Measurements from ENCODE around the gene KLHDC8A.

The KLHDC8A gene

DNA sequence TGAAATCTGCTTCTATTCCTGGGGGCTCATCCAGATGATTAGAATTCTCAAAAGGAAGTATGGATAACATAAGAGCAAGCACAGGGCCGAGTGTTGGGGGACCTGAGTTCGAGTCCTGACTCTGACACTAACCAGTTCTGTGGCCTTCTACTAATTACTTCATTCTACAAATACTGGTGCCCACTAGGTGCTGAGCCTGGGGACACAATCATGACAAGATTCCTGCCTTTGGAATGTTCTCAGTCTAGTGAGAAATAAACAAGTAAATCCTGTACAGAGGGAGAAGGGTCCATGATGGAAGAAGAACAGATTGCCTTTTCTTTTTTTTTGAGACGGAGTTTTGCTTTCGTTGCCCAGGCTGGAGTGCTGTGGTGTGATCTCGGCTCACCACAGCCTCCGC, 32.9 kb downstream of the KLHDC8A start:
- Histone ChIP-seq H2AK5ac (ENCODE audit: low read length) (no peak overlapping the region), H3K27ac (ENCODE audit: low read depth, low read length) (no peak overlapping the region), H2BK5ac (ENCODE audit: low read length) (no peak overlapping the region), H3K36me3 (ENCODE audit: control insufficient read depth, insufficient read depth, low read length) (no peaks in the 10 kb centered on the region), H4K5ac (ENCODE audit: low read length) (no peak overlapping the region), H2BK120ac (ENCODE audit: low read depth, low read length) (no peak overlapping the region), H3K18ac (ENCODE audit: low read length) (no peak overlapping the region), H3K23ac (ENCODE audit: low read length) (no peak overlapping the region), H3K9ac (ENCODE audit: low read length) (no peak overlapping the region), H3K4me1 (ENCODE audit: control insufficient read depth, low read depth, low read length) (peaks cover 14% of the 10 kb centered on the region), H3K4me3 (ENCODE audit: low read length) (no peak overlapping the region), H3K27me3 (ENCODE audit: insufficient read depth, low read length, poor library complexity) (no peaks in the 10 kb centered on the region), H2BK15ac (replicated peaks; ENCODE audit: low read depth) (no peak overlapping the region), H3K79me1 (ENCODE audit: low read length) (peaks cover 5% of the 10 kb centered on the region), H3K79me2 (ENCODE audit: control insufficient read depth, insufficient read depth, low read length) (peaks cover 25% of the 10 kb centered on the region), H3K56ac (ENCODE audit: low read length) (no peak overlapping the region), H3K4me2 (ENCODE audit: low read length) (no peak overlapping the region), H3K4ac (ENCODE audit: low read depth, low read length) (no peak overlapping the region), H4K8ac (ENCODE audit: low read depth, low read length) (no peak overlapping the region)
- WGBS (ENCODE audit: extremely low coverage, insufficient coverage, low lambda C conversion rate), result no CpG with 5 or more reads among the region's 6 CpGs
- no peak for DNase-seq

DNA sequence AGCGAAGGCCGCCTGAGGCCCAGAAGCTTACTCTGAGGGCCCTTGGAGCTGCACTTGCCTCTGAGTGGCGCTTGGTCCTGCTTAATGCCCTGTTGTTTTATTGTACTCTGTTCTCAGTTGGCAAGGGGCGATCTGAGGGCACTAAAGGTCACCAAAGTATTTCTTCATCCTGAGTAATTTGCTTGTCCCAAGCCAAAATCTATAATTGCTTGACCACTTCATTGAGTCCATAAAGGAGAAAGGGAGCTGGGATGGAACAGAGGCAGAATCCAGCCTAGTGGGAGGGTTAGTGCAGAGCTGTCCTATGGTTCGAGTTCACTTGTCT, 34.8 kb downstream of the KLHDC8A start:
- Histone ChIP-seq H3K36me3 (ENCODE audit: control insufficient read depth, insufficient read depth, low read length) (no peaks in the 10 kb centered on the region), H3K18ac (ENCODE audit: low read length) (no peak overlapping the region), H2BK120ac (ENCODE audit: low read depth, low read length) (no peak overlapping the region), H3K23ac (ENCODE audit: low read length) (no peak overlapping the region), H4K5ac (ENCODE audit: low read length) (no peak overlapping the region), H2BK5ac (ENCODE audit: low read length) (no peak overlapping the region), H3K27ac (ENCODE audit: low read depth, low read length) (no peak overlapping the region), H2BK15ac (replicated peaks; ENCODE audit: low read depth) (no peak overlapping the region), H3K4me2 (ENCODE audit: low read length) (no peak overlapping the region), H3K4me1 (ENCODE audit: control insufficient read depth, low read depth, low read length) (peaks cover 20% of the 10 kb centered on the region), H3K9ac (ENCODE audit: low read length) (peak overlapping the region; percentile 30), H3K79me1 (ENCODE audit: low read length) (peaks cover 6% of the 10 kb centered on the region), H4K8ac (ENCODE audit: low read depth, low read length) (no peak overlapping the region), H3K4me3 (ENCODE audit: low read length) (no peak overlapping the region), H3K56ac (ENCODE audit: low read length) (peak overlapping the region; percentile 63), H3K27me3 (ENCODE audit: insufficient read depth, low read length, poor library complexity) (no peaks in the 10 kb centered on the region), H3K4ac (ENCODE audit: low read depth, low read length) (no peak overlapping the region), H3K79me2 (ENCODE audit: control insufficient read depth, insufficient read depth, low read length) (peaks cover 44% of the 10 kb centered on the region), H2AK5ac (ENCODE audit: low read length) (no peak overlapping the region)
- WGBS (ENCODE audit: extremely low coverage, insufficient coverage, low lambda C conversion rate), result no CpG with 5 or more reads among the region's 5 CpGs
- DNase-seq, result no peak

DNA sequence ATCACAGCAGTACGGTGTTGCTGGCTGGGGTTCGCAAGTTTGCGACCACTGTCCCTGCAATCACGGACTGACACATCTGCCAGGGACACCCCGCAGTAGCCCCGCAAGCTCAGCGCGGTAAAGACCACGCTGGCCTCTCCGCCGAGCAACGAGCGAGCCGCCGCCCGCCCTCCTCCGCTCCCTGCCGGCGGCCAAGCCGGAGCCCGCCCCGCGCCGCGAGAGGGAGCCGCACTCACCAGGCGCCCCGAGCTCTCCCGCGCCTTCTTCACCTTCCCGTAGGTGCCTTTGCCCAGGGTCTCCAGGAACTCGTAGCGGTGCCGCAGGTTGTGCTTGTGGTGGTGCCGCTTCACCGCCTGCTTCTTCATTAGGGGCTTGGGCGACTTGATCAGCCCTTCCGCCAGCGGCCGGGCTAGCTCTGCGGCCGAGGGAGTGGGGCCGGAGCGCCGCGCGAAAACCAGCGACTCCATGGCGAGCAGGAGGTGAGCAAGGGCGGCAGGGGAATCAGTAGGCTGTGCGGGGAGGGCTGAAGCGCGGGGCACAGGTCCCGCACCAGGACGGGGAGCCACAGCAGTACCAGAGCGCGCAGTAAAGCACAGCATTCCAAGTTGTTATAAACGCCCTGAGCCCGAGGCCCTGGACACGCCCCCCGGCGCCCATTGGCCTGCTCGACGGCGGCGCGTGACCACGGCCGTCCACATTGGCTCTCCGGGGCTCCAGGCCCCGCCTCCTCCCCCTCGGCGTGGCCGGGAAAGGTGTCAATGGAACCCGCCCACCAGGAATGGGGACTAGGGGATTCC, 35.4 kb downstream of the KLHDC8A start, which contains the start of gene NUAK2:
Gene NUAK2, minus strand, starts transcription at position 584 of the 797 bp plus-strand sequence. Its CDS starts 117 bp downstream, at position 467.
- peaks cover 49% of the 10 kb centered on the region for H3K79me2 ChIP-seq (ENCODE audit: control insufficient read depth, insufficient read depth, low read length)
- peaks cover 20% of the 10 kb centered on the region for H3K4me1 ChIP-seq (ENCODE audit: control insufficient read depth, low read depth, low read length)
- peak within 1 kb of the TSS; percentile 91 for H3K56ac ChIP-seq (ENCODE audit: low read length)
- peak within 1 kb of the TSS; percentile 95 for H3K4me2 ChIP-seq (ENCODE audit: low read length)
- no peak within 1 kb of the TSS for H2AK5ac ChIP-seq (ENCODE audit: low read length)
- no peak within 1 kb of the TSS for H4K8ac ChIP-seq (ENCODE audit: low read depth, low read length)
- peak within 1 kb of the TSS; percentile 90 for H3K9ac ChIP-seq (ENCODE audit: low read length)
- no peaks in the 10 kb centered on the region for H3K27me3 ChIP-seq (ENCODE audit: insufficient read depth, low read length, poor library complexity)
- peak within 1 kb of the TSS; percentile 43 for H3K18ac ChIP-seq (ENCODE audit: low read length)
- H3K36me3 ChIP-seq (ENCODE audit: control insufficient read depth, insufficient read depth, low read length), result no peaks in the 10 kb centered on the region
- no peak within 1 kb of the TSS for H2BK5ac ChIP-seq (ENCODE audit: low read length)
- peak within 1 kb of the TSS; percentile 18 for H3K27ac ChIP-seq (ENCODE audit: low read depth, low read length)
- H2BK120ac ChIP-seq (ENCODE audit: low read depth, low read length), result no peak within 1 kb of the TSS
- H3K79me1 ChIP-seq (ENCODE audit: low read length), result peaks cover 6% of the 10 kb centered on the region
- WGBS (ENCODE audit: extremely low coverage, insufficient coverage, low lambda C conversion rate), result no CpG with 5 or more reads among the region's 75 CpGs
- peak; percentile 99 for DNase-seq
- H3K4ac ChIP-seq (ENCODE audit: low read depth, low read length), result no peak within 1 kb of the TSS
- no peak within 1 kb of the TSS for H2BK15ac ChIP-seq (replicated peaks; ENCODE audit: low read depth)
- H3K4me3 ChIP-seq (ENCODE audit: low read length), result peak within 1 kb of the TSS; percentile 87
- H3K23ac ChIP-seq (ENCODE audit: low read length), result peak within 1 kb of the TSS; percentile 11
- no peak within 1 kb of the TSS for H4K5ac ChIP-seq (ENCODE audit: low read length)

DNA sequence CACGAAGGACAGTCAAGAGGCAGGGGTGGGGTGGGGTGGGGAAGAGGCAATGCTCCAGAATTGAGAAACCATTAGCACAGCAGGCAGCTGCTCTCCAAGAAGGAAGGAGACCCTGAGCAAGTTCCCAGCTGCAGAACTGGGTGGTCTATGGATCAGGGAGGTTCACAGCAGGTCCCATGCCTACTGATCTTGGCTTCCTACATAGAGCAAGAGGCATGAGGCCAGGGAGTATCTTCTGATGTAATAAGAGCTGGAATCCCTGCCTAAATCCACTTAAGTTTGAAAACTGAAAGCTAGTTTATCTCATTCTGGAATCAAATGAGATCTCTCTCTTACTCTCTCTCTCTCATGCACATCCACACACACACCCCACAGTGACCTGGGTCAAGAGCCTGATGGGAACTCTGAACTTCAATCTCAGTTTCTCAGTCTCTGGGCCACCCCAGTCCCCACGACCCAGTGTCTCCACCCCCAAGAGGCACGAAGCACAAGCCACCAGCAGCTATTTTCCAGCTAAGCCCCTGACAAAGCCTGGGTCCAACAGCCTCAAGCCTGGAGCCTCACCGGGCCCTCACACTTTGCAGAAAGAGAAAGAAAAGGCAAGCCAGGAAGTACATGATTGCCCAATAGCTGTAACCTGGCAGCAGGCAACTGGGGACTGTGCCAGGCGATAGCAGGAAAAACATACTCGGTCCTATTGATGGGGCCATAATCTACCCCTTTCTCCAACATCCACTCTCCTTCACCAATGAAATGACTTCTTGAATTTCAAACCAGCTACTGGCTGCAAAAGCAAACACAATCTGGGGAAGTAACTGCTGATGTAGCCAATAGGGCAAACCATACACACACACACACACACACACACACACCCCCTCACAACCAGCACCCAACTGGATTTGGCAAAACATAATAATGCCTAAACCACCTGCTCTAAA, 37.4 kb downstream of the KLHDC8A start:
- Histone ChIP-seq H3K4me3 (ENCODE audit: low read length) (no peak overlapping the region), H3K9ac (ENCODE audit: low read length) (peak overlapping the region; percentile 9), H3K27ac (ENCODE audit: low read depth, low read length) (peak overlapping the region; percentile 3), H3K23ac (ENCODE audit: low read length) (no peak overlapping the region), H3K79me1 (ENCODE audit: low read length) (peaks cover 6% of the 10 kb centered on the region), H3K4me2 (ENCODE audit: low read length) (no peak overlapping the region), H3K4ac (ENCODE audit: low read depth, low read length) (no peak overlapping the region), H3K36me3 (ENCODE audit: control insufficient read depth, insufficient read depth, low read length) (no peaks in the 10 kb centered on the region), H2BK120ac (ENCODE audit: low read depth, low read length) (no peak overlapping the region), H2BK15ac (replicated peaks; ENCODE audit: low read depth) (no peak overlapping the region), H4K8ac (ENCODE audit: low read depth, low read length) (no peak overlapping the region), H3K27me3 (ENCODE audit: insufficient read depth, low read length, poor library complexity) (no peaks in the 10 kb centered on the region), H3K4me1 (ENCODE audit: control insufficient read depth, low read depth, low read length) (peaks cover 13% of the 10 kb centered on the region), H2BK5ac (ENCODE audit: low read length) (no peak overlapping the region), H3K79me2 (ENCODE audit: control insufficient read depth, insufficient read depth, low read length) (peaks cover 67% of the 10 kb centered on the region), H4K5ac (ENCODE audit: low read length) (no peak overlapping the region), H2AK5ac (ENCODE audit: low read length) (no peak overlapping the region), H3K56ac (ENCODE audit: low read length) (peak overlapping the region; percentile 52), H3K18ac (ENCODE audit: low read length) (no peak overlapping the region)
- no peak for DNase-seq
- no CpG with 5 or more reads among the region's 6 CpGs for WGBS (ENCODE audit: extremely low coverage, insufficient coverage, low lambda C conversion rate)

DNA sequence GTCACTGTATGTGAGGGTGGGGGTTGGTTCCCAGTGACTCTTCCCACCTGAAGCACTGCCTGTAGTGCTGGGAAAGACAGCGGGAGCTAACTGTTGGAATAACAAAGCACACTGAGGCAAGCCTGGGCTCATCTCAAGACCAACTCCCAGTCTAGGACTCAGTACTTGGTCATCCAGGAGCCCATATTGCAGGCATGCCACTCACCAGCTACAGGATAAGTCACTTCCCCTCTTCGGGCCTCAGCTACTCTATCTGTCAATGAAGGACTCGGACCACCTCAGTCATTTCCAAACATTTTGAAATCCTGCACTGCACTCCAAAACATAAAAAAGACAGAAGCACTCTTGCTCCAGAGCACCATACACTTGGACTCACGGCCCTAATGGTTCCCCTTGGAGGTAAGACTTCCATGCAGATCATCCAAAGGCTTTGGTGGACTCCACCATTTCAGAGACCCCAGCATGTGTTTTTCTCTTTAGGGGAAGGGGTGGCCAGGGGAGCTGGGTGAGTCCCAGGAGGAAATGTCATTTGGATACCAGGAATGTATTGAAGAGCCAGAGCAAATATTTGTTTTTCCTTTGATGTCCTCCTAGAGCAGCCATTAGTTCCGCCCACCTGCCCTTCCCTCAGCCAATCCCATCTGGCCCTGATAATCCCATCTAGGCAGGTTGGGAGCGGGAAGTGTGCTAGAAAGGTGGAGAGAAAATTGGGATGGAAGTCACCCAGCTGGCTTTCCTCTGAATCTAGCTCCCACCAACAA, 38.3 kb downstream of the KLHDC8A start:
- DNase-seq, result peak; percentile 63
- Histone ChIP-seq H3K56ac (ENCODE audit: low read length) (no peak overlapping the region), H3K4me1 (ENCODE audit: control insufficient read depth, low read depth, low read length) (peaks cover 19% of the 10 kb centered on the region), H2BK5ac (ENCODE audit: low read length) (no peak overlapping the region), H2AK5ac (ENCODE audit: low read length) (no peak overlapping the region), H3K4ac (ENCODE audit: low read depth, low read length) (no peak overlapping the region), H3K27ac (ENCODE audit: low read depth, low read length) (peak overlapping the region; percentile 1), H2BK15ac (replicated peaks; ENCODE audit: low read depth) (no peak overlapping the region), H2BK120ac (ENCODE audit: low read depth, low read length) (no peak overlapping the region), H3K23ac (ENCODE audit: low read length) (no peak overlapping the region), H4K5ac (ENCODE audit: low read length) (no peak overlapping the region), H3K79me1 (ENCODE audit: low read length) (peaks cover 6% of the 10 kb centered on the region), H3K36me3 (ENCODE audit: control insufficient read depth, insufficient read depth, low read length) (no peaks in the 10 kb centered on the region), H3K18ac (ENCODE audit: low read length) (no peak overlapping the region), H4K8ac (ENCODE audit: low read depth, low read length) (no peak overlapping the region), H3K9ac (ENCODE audit: low read length) (no peak overlapping the region), H3K4me3 (ENCODE audit: low read length) (no peak overlapping the region), H3K79me2 (ENCODE audit: control insufficient read depth, insufficient read depth, low read length) (peaks cover 73% of the 10 kb centered on the region), H3K4me2 (ENCODE audit: low read length) (no peak overlapping the region), H3K27me3 (ENCODE audit: insufficient read depth, low read length, poor library complexity) (no peaks in the 10 kb centered on the region)
- no CpG with 5 or more reads among the region's 6 CpGs for WGBS (ENCODE audit: extremely low coverage, insufficient coverage, low lambda C conversion rate)
